HG03342 (cell line): ENCODE measurements around the gene VSIR.

Source experiments
- ATAC-seq: cut with Tn5 transposase; IDR thresholded peaks from one replicate; pipeline ENCODE4 v1.9.1; 2021; ENCODE audit warnings: mild to moderate bottlenecking, moderate library complexity; ENCODE audit not compliant: unreplicated experiment

Gene VSIR

GRCh38 chr10:71765906-71766716, 7.2 kb downstream of the VSIR start:
- ATAC-seq, result no peak

- no peak for ATAC-seq
Observed at GRCh38 chr10:71765176-71765904, 8.0 kb downstream of the VSIR start.

GRCh38 chr10:71763352-71764127, 9.8 kb downstream of the VSIR start:
- no peak for ATAC-seq

- no peak for ATAC-seq
Observed at GRCh38 chr10:71762324-71762723, 11.0 kb downstream of the VSIR start.

- no peak for ATAC-seq
Observed at GRCh38 chr10:71761541-71762113, 11.7 kb downstream of the VSIR start.

- ATAC-seq, result no peak
Observed at GRCh38 chr10:71761105-71761511, 12.2 kb downstream of the VSIR start.

GRCh38 chr10:71757399-71757922, 15.9 kb downstream of the VSIR start:
- no peak for ATAC-seq

GRCh38 chr10:71756311-71757191, 16.8 kb downstream of the VSIR start:
- no peak for ATAC-seq

GRCh38 chr10:71755179-71755879, 18.0 kb downstream of the VSIR start:
- no peak for ATAC-seq

- ATAC-seq, result no peak
Observed at GRCh38 chr10:71754562-71754961, 18.8 kb downstream of the VSIR start.

GRCh38 chr10:71753960-71754505, 19.3 kb downstream of the VSIR start:
- ATAC-seq, result no peak

- ATAC-seq, result no peak
Observed at GRCh38 chr10:71753091-71753959, 20.0 kb downstream of the VSIR start.

GRCh38 chr10:71752391-71753090, 20.8 kb downstream of the VSIR start:
- no peak for ATAC-seq

GRCh38 chr10:71751515-71752224, 21.6 kb downstream of the VSIR start:
- ATAC-seq, result no peak

GRCh38 chr10:71750986-71751385, 22.3 kb downstream of the VSIR start:
- no peak for ATAC-seq

- no peak for ATAC-seq
Observed at GRCh38 chr10:71750124-71750841, 23.0 kb downstream of the VSIR start.
